Middle frontal gyrus (tissue), 1 donor: ENCODE measurements around the gene APBB3.
A peak's percentile ranks its signal among the peaks of the same experiment; 100 is the strongest.

Source experiments
- DNase-seq: peaks from one replicate; pipeline ENCODE4 v3.0.0-alpha.2; 2015; ENCODE audit warnings: low spot score; ENCODE audit errors: extremely low spot score

APBB3 gene

GRCh38 chr5:140555747-140556312 lies 8.6 kb downstream of the APBB3 start:
- no peak for DNase-seq

- DNase-seq: no peak
These were observed 9.9 kb downstream of the APBB3 start for GRCh38 chr5:140554454-140554853.

GRCh38 chr5:140553657-140554056 lies 10.7 kb downstream of the APBB3 start:
- DNase-seq: no peak

- no peak for DNase-seq
These were observed 12.5 kb downstream of the APBB3 start for GRCh38 chr5:140551872-140552271.

GRCh38 chr5:140550147-140551079 lies 14.0 kb downstream of the APBB3 start:
- no peak for DNase-seq

GRCh38 chr5:140549237-140550144 lies 14.9 kb downstream of the APBB3 start:
- no peak for DNase-seq

- DNase-seq: no peak
These were observed 15.6 kb downstream of the APBB3 start for GRCh38 chr5:140548791-140549190.

GRCh38 chr5:140548300-140548688 lies 16.1 kb downstream of the APBB3 start:
- DNase-seq: no peak

- peak; percentile 96 for DNase-seq
These were observed 16.7 kb downstream of the APBB3 start, which contains the start of gene EIF4EBP3 for GRCh38 chr5:140547508-140548299. EIF4EBP3 (plus strand) TSS chr5:140547662; CDS start chr5:140547738, 76 bp downstream.

GRCh38 chr5:140546851-140547507 lies 17.4 kb downstream of the APBB3 start:
- DNase-seq: no peak

GRCh38 chr5:140545606-140546005 lies 18.8 kb downstream of the APBB3 start:
- no peak for DNase-seq

- DNase-seq: no peak
These were observed 19.4 kb downstream of the APBB3 start for GRCh38 chr5:140544986-140545385.

- DNase-seq: no peak
These were observed 21.4 kb downstream of the APBB3 start for GRCh38 chr5:140542972-140543371.

- DNase-seq: no peak
These were observed 24.2 kb downstream of the APBB3 start for GRCh38 chr5:140540227-140540626.

GRCh38 chr5:140524003-140524402 lies 40.4 kb downstream of the APBB3 start:
- DNase-seq: no peak

GRCh38 chr5:140513124-140513523 lies 51.3 kb downstream of the APBB3 start:
- no peak for DNase-seq

GRCh38 chr5:140509898-140510297 lies 54.5 kb downstream of the APBB3 start:
- DNase-seq: no peak
